ENCODE results near the gene SUOX.
"Not testable (repeated sequence)": the region's sequence is repeated elsewhere in the genome, so short reads cannot be mapped to it uniquely, and the experiment has no call there.

SUOX gene

DNA sequence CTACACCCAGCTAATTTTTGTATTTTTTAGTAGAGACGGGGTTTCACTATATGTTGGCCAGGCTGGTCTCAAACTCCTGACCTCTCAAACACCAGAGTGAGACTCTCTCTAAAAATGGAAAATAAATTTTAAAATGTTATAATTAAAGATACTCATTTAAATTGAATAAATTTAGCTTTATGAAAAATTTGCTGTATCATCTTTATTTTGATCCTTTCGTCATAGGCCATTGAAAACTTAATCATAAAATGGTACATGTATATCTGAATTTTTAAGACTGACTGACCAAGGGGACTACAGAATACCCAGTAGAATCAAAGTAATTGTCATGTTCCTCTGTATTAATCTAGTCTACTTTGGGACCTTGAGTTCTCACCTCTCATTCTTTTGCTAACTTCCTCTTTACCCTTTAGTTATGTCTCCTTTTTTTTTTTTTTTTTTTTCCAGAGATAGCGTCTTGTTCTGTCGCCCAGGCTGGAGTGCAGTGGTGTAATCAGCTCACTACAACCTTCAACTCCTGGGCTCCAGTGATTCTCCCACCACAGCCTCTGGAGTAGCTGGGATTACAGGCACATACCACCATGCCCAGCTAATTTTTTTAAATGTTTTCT lies 13.7 kb upstream of the SUOX start:
- DNase-seq (ENCODE audit: low read depth in 2 of 2) = no peak
- H3K4me3 ChIP-seq (replicated peaks in 1 of 2; ENCODE audit: low read depth in 2 of 2, low read length in 2 of 2) = no peak overlapping the region
- TF ChIP-seq, protein P1, sequence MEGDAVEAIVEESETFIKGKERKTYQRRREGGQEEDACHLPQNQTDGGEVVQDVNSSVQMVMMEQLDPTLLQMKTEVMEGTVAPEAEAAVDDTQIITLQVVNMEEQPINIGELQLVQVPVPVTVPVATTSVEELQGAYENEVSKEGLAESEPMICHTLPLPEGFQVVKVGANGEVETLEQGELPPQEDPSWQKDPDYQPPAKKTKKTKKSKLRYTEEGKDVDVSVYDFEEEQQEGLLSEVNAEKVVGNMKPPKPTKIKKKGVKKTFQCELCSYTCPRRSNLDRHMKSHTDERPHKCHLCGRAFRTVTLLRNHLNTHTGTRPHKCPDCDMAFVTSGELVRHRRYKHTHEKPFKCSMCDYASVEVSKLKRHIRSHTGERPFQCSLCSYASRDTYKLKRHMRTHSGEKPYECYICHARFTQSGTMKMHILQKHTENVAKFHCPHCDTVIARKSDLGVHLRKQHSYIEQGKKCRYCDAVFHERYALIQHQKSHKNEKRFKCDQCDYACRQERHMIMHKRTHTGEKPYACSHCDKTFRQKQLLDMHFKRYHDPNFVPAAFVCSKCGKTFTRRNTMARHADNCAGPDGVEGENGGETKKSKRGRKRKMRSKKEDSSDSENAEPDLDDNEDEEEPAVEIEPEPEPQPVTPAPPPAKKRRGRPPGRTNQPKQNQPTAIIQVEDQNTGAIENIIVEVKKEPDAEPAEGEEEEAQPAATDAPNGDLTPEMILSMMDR (IDR thresholded peaks at IDR 0.05; ENCODE audit: low read depth, low read length) = no peak

DNA sequence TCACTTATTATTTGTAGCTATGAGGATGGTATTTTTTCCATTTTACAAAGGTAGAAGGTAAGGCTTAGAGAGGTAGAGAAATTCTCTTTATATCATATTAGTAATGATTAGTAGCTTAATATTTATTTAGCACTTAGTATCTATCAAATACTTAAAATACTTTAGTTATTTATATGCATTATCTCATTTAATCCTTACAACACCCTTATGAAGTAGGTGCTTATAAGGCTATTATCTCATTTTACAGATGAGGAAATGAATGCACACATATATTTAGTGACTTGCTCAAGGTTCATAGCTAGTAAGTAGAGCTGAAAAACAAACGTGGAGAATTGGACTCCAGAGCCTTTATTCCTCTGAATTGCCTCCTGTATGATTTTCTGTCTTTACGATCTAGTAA lies 12.2 kb upstream of the SUOX start:
- no peak for DNase-seq (ENCODE audit: low read depth in 2 of 2)
- TF ChIP-seq, protein P1 (IDR thresholded peaks at IDR 0.05; ENCODE audit: low read depth, low read length) = no peak
- H3K4me3 ChIP-seq (replicated peaks in 1 of 2; ENCODE audit: low read depth in 2 of 2, low read length in 2 of 2) = no peak overlapping the region

DNA sequence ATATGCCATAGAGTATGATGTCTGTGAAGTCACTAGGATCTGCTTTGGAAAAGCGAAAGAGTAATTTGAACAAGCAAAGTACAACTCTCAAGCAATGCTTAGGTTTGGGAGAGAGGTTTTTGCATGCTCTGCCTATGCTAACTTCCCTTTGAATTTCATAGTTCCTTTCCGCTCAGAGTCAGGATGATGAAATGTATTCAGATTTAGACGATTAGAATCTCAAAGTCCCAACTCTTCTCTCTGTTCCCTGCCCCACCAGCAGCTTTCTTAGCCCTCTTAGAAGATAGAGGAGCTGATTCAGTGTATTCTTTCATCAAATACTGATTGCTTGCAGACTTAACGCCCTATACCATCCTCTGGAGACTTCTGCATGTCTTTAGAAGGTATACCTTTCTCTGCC lies 11.7 kb upstream of the SUOX start:
- TF ChIP-seq, protein P1 (IDR thresholded peaks at IDR 0.05; ENCODE audit: low read depth, low read length) = no peak
- H3K4me3 ChIP-seq (replicated peaks in 1 of 2; ENCODE audit: low read depth in 2 of 2, low read length in 2 of 2) = no peak overlapping the region
- no peak for DNase-seq (ENCODE audit: low read depth in 2 of 2)

DNA sequence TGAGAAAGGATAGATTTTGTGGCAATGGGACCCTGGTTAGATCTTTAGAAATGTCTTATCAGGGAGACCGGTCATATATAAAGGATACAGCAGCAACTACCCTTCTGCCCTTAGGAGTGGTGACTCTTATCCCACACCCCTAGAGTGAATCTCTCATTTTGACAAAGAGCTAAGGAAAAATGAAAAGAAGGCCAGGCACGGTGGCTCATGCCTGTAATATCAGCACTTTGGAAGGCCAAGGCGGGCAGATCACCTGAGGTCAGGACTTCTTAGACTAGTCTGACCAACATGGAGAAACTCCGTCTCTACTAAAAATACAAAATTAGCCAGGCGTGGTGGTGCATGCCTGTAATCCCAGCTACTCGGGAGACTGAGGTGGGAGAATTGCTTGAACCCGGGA lies 11.1 kb upstream of the SUOX start:
- not testable (repeated sequence) for DNase-seq (ENCODE audit: low read depth in 2 of 2); H3K4me3 ChIP-seq (replicated peaks in 1 of 2; ENCODE audit: low read depth in 2 of 2, low read length in 2 of 2)

DNA sequence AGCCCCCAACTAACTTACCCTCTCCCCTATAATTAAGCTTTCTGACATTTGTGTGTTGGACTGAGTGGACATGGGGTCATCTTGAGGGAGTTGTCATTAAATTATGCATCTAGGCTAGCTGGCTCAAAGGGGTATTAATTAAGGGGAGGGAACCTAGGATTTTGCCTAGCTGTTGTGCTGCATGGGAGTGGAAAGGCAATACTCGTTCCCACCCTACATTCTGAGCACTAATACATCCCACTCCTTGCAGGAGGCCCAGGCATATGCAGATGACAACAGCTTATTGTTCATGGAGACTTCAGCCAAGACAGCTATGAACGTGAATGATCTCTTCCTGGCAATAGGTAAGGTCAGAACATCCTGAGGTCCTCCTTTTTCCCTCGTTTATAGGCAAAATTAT lies 6.0 kb upstream of the SUOX start:
- TF ChIP-seq, protein P1 (IDR thresholded peaks at IDR 0.05; ENCODE audit: low read depth, low read length) = no peak

DNA sequence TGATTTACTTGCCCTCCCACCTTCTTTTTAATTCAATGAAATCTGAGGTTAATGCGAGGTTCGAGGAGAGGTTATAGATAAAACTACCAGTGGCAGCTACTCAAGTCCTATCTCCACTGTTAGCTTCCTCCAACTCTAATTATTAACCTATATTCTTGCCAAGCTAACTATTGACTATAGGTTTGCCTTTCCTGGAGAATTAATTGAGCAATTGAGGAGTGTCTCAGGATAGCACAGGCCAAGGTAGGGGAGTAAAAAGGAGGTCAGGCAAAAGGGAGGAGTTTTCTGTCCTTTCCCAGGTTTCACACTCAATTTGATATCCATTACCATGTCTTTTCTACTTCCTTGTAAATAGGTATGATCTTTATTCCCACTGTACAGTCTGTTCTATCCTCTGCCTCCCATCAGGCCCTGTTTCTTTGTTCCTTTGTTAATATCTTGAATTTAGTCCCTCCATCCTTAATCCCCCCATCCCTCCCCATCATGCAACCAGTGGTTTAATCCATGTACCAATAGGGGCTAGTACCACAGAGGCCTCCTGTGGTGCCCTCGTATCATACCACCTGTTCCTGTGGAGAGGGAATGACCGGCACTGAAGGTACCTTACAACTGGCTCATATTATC lies 3.7 kb upstream of the SUOX start:
- DNase-seq (ENCODE audit: low read depth in 2 of 2) = no peak
- H3K4me3 ChIP-seq (replicated peaks in 1 of 2; ENCODE audit: low read depth in 2 of 2, low read length in 2 of 2) = no peak overlapping the region
- TF ChIP-seq, protein P1 (IDR thresholded peaks at IDR 0.05; ENCODE audit: low read depth, low read length) = no peak

More for the DNA sequence above, 6.0 kb upstream of the SUOX start:
- no peak overlapping the region for H3K4me3 ChIP-seq (replicated peaks in 1 of 2; ENCODE audit: low read depth in 2 of 2, low read length in 2 of 2)
- no peak for DNase-seq (ENCODE audit: low read depth in 2 of 2)

DNA sequence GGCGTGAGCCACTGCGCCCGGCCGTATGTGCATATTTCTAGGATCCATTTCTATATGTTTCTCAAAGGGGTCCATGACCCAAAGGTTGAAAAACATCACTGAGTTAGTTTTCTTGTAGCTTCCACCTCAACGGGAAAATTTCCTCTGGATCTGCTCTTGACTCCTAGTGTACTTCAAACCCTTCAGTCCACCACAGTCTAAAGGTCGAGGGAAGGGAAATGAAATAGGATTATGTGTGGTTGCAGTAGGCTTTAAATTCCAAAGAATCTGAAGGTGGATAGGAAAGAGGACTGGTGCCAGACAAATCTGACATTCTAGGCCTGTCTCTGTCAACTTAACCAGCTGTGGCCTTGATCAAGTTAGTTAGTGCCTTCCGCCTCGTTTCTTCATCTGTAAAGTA lies 1.7 kb upstream of the SUOX start:
- no peak for DNase-seq (ENCODE audit: low read depth in 2 of 2)
- TF ChIP-seq, protein P1 (IDR thresholded peaks at IDR 0.05; ENCODE audit: low read depth, low read length) = no peak
- no peak overlapping the region for H3K4me3 ChIP-seq (replicated peaks in 1 of 2; ENCODE audit: low read depth in 2 of 2, low read length in 2 of 2)
